SHP77 treated with DMSO at 0.1 percent for 48 hours (cell line): ENCODE results near the gene ERN1.
"Not testable (repeated sequence)": the region's sequence is repeated elsewhere in the genome, so short reads cannot be mapped to it uniquely, and the experiment has no call there.

Source experiments
- DNase-seq: peaks from one replicate; lab custom pipeline; 2025; lab: John Stamatoyannopoulos, UW

ERN1 gene

DNA sequence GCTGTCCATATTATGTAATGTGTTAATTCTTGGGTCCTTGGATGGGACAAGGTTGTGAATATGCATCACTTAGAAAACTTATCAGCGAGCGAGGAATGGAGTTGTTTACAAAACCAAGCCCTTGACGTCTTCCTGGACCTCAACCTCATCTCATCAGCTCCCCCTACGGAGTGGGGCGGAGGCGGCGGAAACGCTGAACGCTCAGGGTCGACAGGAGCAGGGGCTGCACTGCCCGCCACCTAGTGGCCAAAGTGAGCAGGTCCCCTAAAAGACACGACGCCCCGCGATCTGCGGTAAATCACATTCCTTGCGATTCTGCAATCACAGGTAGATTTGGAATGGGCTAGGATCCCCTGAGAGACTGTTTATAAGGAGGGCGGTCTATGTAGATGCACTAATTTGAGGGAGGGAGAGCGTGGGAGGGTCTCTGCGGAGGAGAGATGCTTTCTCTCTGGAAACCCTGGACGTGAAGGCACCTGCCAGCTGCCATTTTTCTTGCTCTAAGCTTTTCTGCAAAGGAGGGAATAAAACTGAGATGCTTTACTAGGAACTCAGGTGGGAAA lies 104.1 kb downstream of the ERN1 start:
- DNase-seq, result peak; percentile 20

DNA sequence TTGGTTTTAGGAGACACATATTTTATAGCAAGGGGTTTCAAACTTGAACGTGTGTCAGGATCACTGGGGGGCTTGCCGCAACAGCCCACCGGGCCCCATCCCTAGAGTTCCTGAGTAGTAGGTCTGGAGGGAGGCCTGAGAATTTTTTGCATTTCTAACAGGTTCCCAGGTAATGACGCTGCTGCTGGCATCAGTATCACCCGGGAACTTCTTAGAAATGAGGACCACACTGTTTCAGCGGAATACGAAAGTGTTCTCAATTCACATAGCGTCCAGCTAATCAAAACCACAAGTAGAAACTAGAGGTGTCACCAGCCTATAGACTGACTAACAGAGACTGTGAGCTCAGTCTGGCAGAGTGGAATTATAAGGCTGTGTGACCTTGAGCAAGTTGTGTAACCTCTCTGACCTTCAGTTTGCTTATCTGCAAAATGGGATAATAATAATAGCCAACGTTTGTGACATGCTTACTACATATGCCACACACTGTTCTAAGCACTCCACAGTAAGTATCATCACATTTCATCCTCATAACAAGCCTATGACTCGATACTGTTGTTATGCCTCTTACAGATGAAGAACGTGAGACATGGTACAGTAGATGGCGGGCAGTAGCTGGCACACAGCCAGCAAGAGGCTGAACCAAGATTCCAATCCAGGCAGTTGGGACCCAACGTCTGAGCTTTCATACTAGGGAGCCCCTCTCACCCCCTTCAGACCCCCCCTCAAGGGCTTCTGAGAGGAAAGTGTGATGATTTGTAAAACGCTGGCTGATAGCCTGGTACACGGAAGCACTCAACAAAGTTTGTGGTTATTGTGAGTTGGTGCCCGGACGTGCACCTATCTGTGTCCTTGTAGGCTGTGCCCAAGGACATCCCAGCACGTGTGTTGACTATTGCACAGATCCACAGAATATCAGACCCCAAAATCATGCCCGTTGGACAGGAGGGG lies 104.9 kb downstream of the ERN1 start:
- no peak for DNase-seq

DNA sequence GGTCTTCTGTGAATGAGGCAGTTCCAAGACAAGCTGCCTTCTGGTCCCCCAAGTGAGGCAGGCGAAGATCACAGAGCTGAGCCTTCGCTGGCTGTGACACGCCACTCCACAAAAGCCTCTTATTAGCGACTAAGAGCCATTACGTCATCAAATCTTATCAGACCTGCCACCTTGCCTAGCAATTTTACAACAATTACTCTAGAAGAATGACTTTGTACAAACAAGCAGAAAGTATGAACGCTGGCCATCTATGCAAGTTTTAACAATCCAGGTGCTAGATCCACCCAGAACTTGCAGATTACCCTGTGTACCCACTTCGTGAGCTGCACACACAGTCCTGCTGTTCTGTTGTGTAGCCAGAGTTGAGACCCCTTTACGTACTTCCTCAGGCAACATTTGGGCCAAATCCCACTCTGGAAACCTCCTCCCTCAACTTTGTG lies 105.7 kb downstream of the ERN1 start:
- no peak for DNase-seq

DNA sequence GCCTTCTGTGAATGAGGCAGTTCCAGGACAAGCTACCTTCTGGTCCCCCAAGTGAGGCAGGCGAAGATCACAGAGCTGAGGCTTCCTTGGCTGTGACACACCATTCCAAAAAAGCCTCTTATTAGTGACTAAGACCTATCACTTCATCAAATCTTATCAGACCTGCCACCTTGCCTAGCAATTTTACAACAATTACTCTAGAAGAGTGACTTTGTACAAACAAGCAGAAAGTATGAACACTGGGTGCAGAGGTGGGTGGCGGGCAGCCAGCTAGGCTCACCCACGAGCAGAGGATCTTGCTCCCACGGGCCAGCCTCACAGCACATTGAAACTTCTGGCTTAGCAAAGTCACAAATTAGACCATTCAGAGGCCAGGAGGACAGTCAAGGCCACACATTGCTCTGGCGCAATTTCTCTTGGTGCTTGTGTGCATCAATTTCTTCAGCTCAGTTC lies 107.3 kb downstream of the ERN1 start:
- no peak for DNase-seq

DNA sequence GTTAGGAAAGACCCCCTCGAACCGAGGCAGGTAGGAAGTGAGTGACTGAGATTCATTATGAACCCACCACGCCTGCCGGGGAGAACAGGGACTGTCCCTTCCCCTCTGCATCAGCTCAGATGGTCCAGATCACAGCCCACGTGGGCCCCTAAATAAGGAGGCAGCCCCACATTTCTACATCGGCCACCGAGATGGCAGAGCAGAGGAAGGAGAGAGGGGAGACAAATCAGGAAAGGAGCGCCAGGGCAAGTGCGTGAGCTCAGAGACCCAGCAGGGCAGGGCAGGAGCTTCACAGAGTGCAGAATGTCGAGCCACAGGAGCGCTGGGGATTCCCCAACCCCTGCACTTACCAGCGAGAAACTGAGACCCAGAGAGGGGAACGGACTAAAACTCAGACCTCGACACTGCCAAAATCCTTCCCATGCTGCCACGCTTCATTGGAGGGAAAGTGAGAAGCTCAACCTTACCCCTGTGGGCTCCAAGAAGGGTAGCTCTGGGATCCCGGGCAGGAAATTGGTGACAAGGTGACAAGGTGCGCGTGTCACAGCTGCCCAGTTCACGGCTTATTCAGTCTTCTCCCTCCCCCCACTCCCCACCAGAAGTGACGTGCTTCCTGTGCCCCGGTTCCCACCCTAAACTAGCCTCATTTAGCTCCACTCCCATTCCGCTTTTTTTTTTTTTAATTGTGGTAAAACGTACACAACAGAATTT lies 109.7 kb downstream of the ERN1 start, which contains the start of gene ICAM2:
ICAM2 (minus strand) TSS at position 578 of the 711 bp plus-strand sequence. CDS start 13,942 bp downstream, outside the sequence.
- no peak for DNase-seq

DNA sequence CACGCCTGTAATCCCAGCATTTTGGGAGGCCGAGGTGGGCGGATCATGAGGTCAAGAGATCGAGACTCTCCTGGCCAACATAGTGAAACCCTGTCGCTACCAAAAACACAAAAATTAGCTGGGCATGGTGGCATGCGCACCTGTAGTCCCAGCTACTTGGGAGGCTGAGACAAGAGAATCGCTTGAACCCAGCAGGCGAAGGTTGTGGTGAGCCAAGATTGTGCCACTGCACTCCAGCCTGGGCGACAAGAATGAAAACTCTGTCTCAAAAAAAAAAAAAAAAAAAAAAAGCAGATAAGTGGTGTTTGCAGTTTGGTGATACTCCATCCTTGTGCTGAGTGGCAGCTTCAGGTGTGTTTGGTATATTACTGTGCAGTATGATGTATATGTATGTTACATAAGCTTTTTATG lies 110.4 kb downstream of the ERN1 start:
- DNase-seq, result not testable (repeated sequence)

DNA sequence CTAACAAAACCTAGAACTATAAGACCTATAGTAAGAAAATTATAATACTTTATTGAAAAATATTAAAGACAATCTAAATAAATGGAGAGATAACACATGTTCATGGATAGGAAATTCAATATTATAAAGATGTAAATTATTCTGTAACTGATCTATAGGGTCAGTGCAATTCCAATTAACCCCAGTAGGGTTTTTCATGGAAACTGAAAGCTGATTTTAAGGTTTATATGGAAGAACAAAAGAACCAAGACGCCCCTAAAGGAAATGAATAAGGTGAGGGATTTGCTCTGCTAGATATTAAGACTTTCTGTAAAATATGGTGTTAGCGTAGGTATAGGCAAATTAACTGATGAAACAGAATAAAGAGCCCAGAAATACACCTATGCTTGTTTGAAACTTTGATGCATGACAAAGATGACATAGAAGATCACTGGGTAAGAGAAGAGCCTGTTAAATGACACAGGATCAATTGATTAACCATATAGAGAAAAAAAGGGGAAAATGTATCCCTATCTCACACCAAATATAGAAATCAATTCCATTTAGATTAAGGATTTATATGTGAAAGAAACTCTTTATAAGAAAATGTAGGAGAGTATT lies 112.5 kb downstream of the ERN1 start:
- DNase-seq, result no peak

DNA sequence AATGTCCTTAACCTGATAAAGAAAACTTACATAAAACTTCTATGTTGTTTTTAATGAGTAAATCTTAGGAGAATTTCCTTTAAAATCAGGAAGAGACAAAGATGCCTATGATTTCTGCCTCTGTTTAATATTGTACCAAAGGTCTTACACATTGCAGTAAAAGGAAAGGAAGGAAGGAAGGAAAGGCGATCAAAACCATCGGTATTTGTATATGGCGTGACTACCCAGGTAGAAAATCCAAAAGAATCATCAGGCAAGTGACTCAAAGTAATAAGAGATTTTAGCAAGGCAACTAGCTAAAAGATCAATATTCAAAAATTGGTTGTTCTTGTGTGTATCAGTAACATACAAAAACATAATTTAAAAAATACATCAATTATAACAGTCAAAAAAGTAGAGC lies 113.0 kb downstream of the ERN1 start:
- no peak for DNase-seq

DNA sequence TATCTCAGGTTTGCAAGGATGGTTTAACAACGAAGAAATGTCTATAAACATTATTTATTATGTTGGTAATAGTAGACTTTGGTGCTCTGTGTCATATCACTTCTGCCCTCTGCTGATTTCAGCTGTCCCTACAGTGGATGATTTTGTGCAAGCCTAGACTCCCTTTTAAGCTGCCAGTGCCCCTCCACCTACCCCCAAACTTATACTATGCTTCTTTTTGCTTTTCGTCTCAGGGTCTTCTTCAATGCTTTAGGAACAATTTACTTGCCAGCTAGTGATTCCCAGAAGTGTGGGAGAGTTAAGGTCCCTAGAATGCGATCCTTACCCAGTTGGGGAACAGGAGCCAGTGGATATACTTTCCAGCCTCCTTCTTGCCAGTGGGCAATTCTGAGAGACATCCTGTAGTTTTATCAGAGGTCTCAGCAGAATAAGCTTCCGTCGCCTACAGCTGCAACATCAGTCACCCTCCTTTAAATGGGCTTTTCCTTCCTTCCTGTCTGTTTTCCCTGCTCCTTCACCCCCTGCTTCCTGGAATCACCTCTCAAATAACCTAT lies 113.6 kb downstream of the ERN1 start:
- no peak for DNase-seq

DNA sequence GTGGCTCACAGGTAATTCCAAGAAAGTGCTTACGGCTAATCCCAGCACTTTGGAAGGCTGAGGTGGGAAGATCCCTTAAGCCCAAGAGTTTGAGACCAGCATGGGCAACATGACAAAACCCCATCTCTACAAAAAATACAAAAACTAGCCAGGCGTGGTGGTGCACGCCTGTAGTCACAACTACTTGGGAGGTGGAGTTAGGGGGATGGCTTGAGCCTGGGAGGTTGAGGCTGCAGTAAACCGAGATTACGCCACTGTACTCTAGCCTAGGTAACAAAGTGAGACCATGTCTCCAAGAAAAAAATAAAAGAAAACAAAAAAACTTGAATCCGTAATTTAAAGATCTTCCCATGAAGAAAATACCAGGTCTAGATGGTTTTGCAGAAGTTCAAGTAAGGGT lies 114.5 kb downstream of the ERN1 start:
- DNase-seq, result no peak

DNA sequence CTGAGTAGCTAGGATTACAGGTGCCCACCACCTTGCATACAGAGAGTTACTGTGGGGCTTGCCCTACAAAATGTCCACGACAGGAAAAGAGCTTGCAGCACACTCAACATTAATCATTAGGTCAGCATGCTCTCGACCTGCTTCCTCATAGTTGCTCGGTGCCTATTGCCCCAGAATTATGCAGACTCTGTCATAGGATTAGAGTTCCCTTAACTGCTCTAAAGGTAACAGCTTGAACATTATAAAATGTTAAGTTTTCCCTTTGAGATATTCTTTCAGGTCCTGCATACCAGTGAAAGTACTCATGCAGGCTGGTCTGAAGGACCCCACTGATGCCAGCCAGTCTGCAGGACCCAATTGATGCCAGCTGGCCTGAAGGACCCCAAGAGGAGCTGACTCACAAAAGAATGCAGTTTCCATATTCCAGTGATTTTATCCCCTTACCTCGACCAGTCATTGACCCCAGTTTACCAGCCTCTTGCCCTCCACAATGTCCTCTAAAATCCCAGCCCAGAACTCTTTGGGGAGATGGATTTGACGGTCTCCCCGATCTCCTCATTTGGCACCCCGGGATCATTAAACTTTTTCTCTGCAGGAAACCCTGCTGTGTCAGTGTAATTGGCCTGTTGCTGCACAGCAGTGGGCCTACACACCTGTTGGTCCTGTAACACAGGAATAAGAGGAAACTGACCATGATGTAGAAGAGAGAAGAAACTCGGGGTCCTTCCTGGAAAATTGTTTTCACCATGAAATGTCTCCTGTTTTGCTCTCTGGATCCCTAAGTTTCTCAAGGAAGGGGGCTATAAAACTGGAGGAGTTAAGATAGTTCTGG lies 120.2 kb downstream of the ERN1 start:
- no peak for DNase-seq

DNA sequence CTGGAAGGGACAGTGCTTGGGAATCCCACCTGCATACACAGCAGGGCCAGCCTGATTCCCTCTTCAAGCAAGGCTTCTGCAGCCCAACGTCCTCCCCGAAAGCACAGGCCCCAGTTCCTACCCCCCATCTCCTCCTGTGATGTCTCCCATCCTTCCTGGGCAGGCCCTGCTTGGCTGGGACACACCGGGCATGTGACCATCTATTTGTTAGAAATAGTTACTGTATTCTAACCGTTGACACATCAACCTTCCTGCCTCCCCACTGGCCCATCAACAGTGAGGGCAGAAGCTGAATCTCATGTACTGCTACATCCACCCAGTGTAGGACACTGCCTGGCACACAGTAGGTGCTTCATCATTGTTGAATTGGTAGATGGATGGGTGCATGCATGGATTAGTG lies 121.1 kb downstream of the ERN1 start:
- DNase-seq, result no peak

DNA sequence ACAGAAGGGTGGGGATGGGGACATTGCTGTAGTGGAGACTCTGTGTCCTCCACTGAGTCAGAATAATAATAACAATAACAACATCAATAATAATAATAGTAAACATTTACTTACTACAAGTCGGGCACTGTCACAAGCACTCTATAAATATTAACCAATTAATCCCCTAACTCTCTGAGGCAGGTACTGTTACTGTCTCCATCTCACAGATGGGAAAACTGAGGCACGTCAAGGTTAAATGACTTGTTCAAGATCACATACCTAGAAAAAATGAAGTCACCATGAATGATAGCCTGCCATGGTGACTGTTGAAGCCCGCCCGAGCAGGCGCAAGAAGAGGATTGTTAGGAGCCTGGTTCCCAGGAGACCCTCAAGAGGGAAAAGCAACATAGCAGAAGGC lies 121.6 kb downstream of the ERN1 start:
- no peak for DNase-seq

DNA sequence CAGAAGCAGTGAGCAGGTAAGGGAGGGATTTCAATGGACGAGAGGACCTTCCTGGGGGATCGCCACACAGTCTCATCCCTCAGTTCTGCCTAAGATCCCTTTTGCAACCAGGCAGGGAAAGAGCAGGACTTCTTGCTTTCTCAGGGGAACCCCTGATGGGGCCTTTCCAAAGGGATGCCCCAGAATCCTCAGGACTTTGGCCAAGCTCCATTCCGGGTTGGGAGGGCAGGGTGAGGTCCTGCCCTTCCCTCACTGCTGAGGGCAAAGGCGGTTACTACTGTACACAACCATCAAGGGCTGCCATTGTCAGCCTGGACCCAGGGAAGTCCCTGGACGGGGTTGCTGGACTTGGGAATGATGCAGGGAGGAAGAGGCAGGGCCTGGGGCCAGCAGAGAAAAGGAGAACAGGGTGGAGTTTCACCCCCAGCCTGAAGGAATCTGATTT lies 122.1 kb downstream of the ERN1 start:
- DNase-seq, result no peak

DNA sequence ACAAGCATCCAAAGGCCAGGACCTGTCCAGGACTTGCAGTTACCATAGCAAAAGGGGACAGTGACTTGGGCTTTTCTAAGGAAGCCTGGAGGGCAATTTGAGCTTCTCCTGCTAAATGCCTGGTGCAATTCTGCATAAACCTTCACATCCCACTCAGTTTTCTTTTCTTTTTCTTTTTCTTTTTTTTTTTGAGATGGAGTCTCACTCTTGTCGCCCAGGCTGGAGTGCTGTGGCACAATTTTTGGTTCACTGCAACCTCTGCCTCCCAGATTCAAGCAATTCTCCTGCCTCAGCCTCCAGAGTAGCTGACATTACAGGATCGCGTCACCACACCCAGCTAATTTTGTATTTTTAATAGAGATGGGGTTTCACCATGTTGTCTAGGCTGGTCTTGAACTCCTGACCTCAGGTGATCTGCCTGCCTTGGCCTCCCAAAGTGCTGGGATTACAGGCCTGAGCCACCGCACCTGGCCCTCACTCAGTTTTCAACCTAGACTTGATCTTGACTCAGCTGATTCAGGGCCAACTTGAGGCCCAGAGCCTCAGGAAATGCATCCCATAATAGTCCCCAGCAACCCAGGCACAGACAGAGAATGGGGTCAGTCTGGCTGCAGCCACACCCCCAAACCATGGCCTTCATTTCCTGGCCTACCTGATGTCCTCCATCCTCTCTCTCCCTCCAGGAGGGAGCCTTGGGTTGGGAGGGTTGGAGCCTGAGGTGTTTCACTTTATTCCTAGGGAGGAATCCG lies 122.7 kb downstream of the ERN1 start:
- DNase-seq, result not testable (repeated sequence)

DNA sequence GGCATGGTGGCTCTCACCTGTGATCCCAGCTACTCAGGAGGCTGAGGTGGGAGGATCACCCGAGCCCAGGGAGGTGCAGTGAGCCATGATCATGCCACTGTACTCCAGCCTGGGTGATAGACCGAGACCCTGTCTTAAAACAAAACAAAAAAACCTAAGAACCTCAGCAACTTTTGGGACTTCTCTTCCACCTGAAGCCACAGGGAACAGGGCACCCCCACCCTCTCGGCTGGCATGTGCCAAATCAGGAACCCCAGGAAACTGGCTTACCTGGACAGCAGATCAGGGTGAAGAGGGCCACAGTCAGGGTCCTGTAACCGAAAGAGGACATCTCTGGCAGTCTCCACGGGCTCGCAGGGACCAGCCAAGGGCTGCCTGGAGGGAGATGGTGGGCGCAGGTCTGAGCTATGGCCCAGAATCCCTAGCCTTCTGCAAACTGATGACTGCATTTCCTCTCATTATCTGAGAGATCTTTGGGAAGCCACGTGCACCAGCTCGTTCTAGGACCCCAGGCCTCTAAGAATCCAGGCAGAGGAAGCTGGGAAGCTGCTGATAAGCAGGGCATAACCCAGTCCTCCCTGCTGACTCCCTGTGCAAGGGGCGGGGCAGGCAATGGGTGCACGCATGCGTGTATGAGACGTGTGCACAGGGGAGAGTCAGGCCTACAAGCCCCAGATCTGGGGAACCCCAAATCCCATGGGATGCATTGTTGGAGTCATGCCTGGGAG lies 123.4 kb downstream of the ERN1 start:
- DNase-seq, result no peak

DNA sequence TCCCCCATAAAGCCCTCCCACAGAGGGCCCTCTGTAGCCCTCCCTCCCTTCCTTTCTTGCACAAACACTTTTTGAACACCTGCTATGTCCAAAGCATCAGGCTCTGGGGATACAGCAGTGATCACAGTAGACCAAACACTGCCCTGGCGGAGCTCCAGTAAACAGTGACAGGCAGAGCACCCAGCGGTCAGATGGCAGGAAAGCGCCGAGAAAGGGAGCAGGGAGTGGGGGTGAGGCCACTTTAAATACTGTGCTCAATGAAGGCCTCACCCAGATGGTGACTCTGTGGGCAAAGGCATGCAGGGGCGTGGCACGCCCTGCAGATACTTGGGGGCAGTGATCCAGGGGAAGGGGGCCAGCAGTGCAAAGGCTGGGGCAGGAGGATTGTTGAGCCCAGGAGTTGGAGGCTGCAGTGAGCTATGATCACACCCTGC lies 124.2 kb downstream of the ERN1 start:
- peak; percentile 66 for DNase-seq

DNA sequence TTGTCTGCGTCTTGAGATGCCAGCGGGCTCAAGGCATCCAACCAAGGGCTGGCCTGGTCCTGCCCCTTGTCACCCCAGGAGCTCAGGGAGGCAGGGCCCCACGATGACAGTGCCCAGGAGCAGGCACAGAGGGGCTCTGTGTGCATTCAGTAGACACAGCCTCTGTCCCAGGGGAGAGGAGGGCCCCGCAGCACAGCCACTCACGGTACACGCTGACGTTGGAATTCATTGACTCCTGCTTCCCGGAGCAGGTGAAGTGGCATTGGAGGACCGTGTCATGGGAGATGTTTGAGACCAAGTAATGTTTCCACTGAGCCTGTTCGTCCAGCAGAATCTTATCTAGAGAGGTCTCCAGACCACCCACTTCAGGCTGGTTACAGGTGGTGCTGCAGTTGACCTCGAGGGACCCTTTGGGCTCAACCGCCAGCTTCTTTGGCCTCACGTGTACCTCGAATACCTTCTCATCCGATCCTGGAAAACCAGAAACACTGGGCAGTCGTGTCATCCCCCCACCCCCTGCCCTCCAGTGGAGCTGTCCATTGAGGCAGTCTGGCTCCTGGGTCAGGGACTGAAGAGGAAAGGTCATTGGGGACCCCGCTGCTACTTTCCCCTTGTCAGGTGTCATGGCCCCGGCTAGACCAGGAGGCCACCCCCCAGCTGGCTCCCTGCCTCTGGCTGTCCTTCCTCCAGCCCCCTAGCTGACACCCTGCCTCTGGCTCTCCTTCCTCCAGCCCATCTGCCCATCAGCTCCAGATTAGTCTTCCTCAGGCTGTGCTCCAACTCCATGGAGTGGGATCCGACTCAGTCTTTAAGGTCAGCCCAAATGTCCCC lies 124.8 kb downstream of the ERN1 start:
- DNase-seq, result no peak
